KMS-11 (cell line): ENCODE measurements around the gene USP35.
"Not testable (repeated sequence)": the region's sequence is repeated elsewhere in the genome, so short reads cannot be mapped to it uniquely, and the experiment has no call there.

Experiments
- H2AFZ ChIP-seq: fragments of 200-600 bp; sonication (generic); 2 replicates; pipeline ENCODE4 v1.6.1; 2016; ENCODE audit warnings: antibody characterized with exemption, mixed run types, low read depth
- H3K27ac ChIP-seq: fragments of 200-600 bp; sonication (generic); 2 replicates; pipeline ENCODE4 v1.6.1; 2016; ENCODE audit warnings: mild to moderate bottlenecking, mixed run types
- H3K27me3 ChIP-seq: fragments of 200-600 bp; sonication (generic); 2 replicates; pipeline ENCODE4 v1.6.1; 2017; ENCODE audit warnings: mild to moderate bottlenecking, low read depth, mixed run types, moderate library complexity; ENCODE audit not compliant: insufficient read depth
- H3K36me3 ChIP-seq: fragments of 200-600 bp; sonication (generic); 2 replicates; pipeline ENCODE4 v1.6.1; 2017; ENCODE audit warnings: mild to moderate bottlenecking, mixed run types; ENCODE audit not compliant: insufficient read depth
- H3K4me1 ChIP-seq: fragments of 200-600 bp; sonication (generic); 2 replicates; pipeline ENCODE4 v1.6.1; 2016; ENCODE audit warnings: mild to moderate bottlenecking, low read depth, mixed run types; ENCODE audit not compliant: poor library complexity, severe bottlenecking
- H3K4me2 ChIP-seq: fragments of 200-600 bp; sonication (generic); 2 replicates; pipeline ENCODE4 v1.7.0; 2016; ENCODE audit warnings: mild to moderate bottlenecking, mixed run types
- H3K4me3 ChIP-seq: fragments of 200-600 bp; sonication (generic); IDR thresholded peaks from 2 replicates; pipeline ENCODE4 v1.6.1; 2017; ENCODE audit warnings: low read depth, low read length, mixed read lengths; ENCODE audit not compliant: insufficient read depth
- H3K79me2 ChIP-seq: fragments of 200-600 bp; sonication (generic); 2 replicates; pipeline ENCODE4 v1.6.1; 2016; ENCODE audit warnings: low read depth, mixed run types; ENCODE audit not compliant: insufficient read depth
- H3K9ac ChIP-seq: fragments of 200-600 bp; sonication (generic); 2 replicates; pipeline ENCODE4 v1.6.1; 2016; ENCODE audit warnings: mild to moderate bottlenecking, mixed run types
- H4K20me1 ChIP-seq: fragments of 200-600 bp; sonication (generic); 2 replicates; pipeline ENCODE4 v1.6.1; 2016; ENCODE audit warnings: mild to moderate bottlenecking, mixed run types; ENCODE audit not compliant: insufficient read depth
- CTCF ChIP-seq: fragments of 200-600 bp; sonication (generic); conservative IDR thresholded peaks from 2 replicates; pipeline ENCODE4 v1.6.1; 2017; ENCODE audit warnings: low read depth, mild to moderate bottlenecking, antibody characterized with exemption, low read length, moderate library complexity, mixed read lengths

The USP35 gene

DNA sequence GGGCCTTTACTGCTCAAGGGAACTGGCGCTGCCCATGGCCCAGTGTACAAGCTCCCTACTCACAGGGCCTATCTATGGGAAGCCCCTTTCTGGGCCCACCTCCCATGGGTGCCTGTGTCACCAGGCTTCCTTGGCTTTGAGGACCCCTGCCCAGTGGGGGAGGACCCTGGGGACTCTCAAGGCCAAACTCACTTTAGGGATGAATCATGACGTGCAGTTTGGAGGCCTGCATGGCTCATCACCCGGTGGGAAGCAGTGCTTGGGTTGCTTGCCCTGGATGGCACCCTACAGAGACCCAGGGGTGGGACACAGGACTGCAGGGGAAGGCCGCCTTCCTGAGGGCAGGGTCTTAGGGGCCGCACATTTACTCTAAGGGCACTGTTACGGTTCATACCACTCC lies 16.8 kb upstream of the USP35 start:
- Histone ChIP-seq H3K36me3 (no peaks in the 10 kb centered on the region), H3K4me3 (no peak overlapping the region), H3K4me2 (no peak overlapping the region), H2AFZ (no peak overlapping the region), H3K79me2 (no peaks in the 10 kb centered on the region), H4K20me1 (no peaks in the 10 kb centered on the region), H3K4me1 (no peaks in the 10 kb centered on the region), H3K27me3 (no peaks in the 10 kb centered on the region), H3K9ac (no peak overlapping the region), H3K27ac (no peak overlapping the region)
- TF ChIP-seq CTCF = no peak

- H4K20me1 ChIP-seq = not testable (repeated sequence)
Observed at GRCh38 chr11:78175862-78176261, 12.9 kb upstream of the USP35 start.

GRCh38 chr11:78176605-78177141 lies 12.0 kb upstream of the USP35 start:
- no peaks in the 10 kb centered on the region for H3K36me3 ChIP-seq
- H3K4me3 ChIP-seq = no peak overlapping the region
- no peaks in the 10 kb centered on the region for H3K27me3 ChIP-seq
- no peaks in the 10 kb centered on the region for H3K4me1 ChIP-seq
- H3K79me2 ChIP-seq = no peaks in the 10 kb centered on the region
- no peaks in the 10 kb centered on the region for H4K20me1 ChIP-seq
- no peak overlapping the region for H2AFZ ChIP-seq
- no peak overlapping the region for H3K27ac ChIP-seq
- H3K4me2 ChIP-seq = no peak overlapping the region
- TF ChIP-seq CTCF = no peak
- no peak overlapping the region for H3K9ac ChIP-seq

More at GRCh38 chr11:78175862-78176261, 12.9 kb upstream of the USP35 start:
- H3K27me3 ChIP-seq, H3K79me2 ChIP-seq, H2AFZ ChIP-seq, H3K4me1 ChIP-seq, H3K4me2 ChIP-seq, H3K36me3 ChIP-seq, H3K9ac ChIP-seq, H3K4me3 ChIP-seq, H3K27ac ChIP-seq: not testable (repeated sequence)

GRCh38 chr11:78177216-78177615 lies 11.5 kb upstream of the USP35 start:
- Histone ChIP-seq H3K79me2 (no peaks in the 10 kb centered on the region), H3K27ac (no peak overlapping the region), H3K9ac (no peak overlapping the region), H2AFZ (no peak overlapping the region), H3K4me2 (no peak overlapping the region), H3K27me3 (no peaks in the 10 kb centered on the region), H3K4me1 (no peaks in the 10 kb centered on the region), H3K36me3 (no peaks in the 10 kb centered on the region), H4K20me1 (no peaks in the 10 kb centered on the region), H3K4me3 (no peak overlapping the region)
- no peak for TF ChIP-seq CTCF

DNA sequence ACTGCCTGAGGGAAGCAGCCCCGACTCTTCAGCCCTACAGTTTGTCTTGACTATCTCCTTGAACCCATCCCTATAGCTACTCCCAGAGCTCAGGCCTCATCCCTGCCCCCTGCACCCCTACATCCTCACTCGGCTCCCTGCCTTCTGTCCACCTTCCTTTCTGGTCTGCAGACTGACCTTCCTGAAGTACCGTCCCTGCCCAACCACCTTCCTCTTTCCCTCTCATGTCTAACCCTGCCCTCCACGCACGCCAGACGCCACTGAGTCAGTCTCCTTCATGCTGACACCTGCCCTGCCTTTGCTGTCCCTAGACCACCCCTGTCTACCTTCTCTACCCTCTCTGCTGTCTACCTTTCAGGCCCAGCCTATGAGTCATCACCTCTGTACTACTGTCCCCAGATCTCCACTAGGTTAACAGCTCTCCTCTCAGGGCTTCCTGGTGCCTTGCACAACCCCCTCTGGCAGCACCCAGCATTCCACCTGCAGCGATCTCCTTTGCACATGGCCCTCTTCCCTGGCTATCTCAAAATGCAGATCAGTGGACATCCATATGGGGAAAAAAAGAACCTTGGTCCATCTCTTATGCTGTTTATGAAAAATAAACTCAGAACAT lies 9.2 kb upstream of the USP35 start:
- H3K4me1 ChIP-seq = no peaks in the 10 kb centered on the region
- no peak overlapping the region for H3K27ac ChIP-seq
- H3K9ac ChIP-seq = no peak overlapping the region
- H3K79me2 ChIP-seq = no peaks in the 10 kb centered on the region
- H3K4me2 ChIP-seq = no peak overlapping the region
- H3K4me3 ChIP-seq = no peak overlapping the region
- TF ChIP-seq CTCF = no peak
- no peaks in the 10 kb centered on the region for H3K27me3 ChIP-seq
- no peaks in the 10 kb centered on the region for H4K20me1 ChIP-seq
- no peak overlapping the region for H2AFZ ChIP-seq
- H3K36me3 ChIP-seq = no peaks in the 10 kb centered on the region
